Activated CD8-positive, alpha-beta memory T cell treated with anti-CD3 and anti-CD28 coated beads, Interleukin-2, amount 50 U/mL, for 4 hours (primary cell): ENCODE measurements around the gene OR5K2.

ENCODE experiments used
- DNase-seq: peaks from one replicate; pipeline ENCODE4 v3.0.0-alpha.2; 2020

OR5K2 gene

DNA sequence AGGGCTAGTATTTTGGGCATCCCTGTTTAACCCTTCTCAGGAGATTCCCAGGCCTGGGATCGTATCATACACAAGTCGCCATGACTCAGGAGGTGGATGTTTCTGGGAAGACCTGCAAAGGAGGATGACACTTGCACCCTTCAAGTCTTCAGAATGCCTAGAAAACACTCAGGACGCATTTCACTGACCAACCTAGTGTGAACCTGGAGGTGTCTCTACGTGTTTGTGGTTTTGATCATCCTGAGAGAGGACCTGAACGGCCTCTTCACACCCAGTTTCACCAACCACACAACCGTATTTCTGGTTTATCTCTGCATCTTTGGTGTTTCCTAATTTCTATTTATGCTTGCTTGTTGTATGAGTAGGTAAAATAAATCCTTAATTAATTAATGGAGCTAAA lies 28.0 kb downstream of the OR5K2 start:
- DNase-seq = no peak

- DNase-seq = no peak
Observed at GRCh38 chr3:98528474-98529346, 31.2 kb downstream of the OR5K2 start.

- no peak for DNase-seq
Observed at GRCh38 chr3:98529856-98530459, 32.5 kb downstream of the OR5K2 start.

DNA sequence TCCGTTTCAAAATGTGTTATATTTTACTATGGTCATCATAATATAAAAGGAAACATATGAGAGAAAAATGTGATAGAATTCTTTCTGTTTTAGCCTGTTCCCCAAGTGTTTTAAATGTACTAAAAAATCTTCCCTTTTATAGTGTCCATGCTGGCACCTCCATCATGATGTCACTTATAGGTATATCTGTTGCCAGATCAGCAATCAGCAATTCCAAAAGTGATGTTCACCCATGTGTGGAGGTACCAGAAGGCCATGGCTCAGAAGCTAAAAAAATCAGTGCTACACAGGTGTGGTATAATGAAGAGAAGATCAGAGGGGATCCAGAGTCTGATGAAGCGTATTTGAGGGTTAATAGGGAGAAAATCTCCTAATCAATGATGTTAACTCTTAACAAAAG lies 33.2 kb downstream of the OR5K2 start:
- DNase-seq = no peak

GRCh38 chr3:98531622-98532274 lies 34.3 kb downstream of the OR5K2 start, which contains the start of gene GPR15:
Gene GPR15, plus strand, starts transcription at chr3:98531978. Its CDS starts 56 bp downstream, at chr3:98532034.
- no peak for DNase-seq

GRCh38 chr3:98532275-98532637 lies 34.8 kb downstream of the OR5K2 start:
- no peak for DNase-seq

- DNase-seq = no peak
Observed at GRCh38 chr3:98532709-98533571, 35.5 kb downstream of the OR5K2 start.

- DNase-seq = no peak
Observed at GRCh38 chr3:98534168-98534567, 36.7 kb downstream of the OR5K2 start.

DNA sequence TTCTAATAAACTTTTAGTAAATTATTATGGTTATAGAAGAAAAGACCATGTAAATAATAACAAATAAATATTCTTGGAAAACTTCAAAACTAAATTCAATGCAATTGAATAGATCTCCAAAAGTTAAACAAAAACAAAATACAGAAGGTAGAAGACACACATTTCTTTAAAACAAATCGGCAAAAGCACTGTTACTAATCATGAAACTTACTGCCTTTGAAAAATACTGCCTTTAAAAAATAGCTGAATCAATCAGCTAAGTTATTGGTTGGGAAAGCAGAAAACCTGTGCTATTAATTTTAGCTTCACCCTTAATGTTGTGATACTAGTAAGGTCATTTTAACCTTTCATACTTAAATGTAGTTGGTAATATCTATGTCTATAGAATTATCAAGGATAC lies 37.3 kb downstream of the OR5K2 start:
- no peak for DNase-seq

GRCh38 chr3:98536456-98537017 lies 39.1 kb downstream of the OR5K2 start:
- DNase-seq = no peak

DNA sequence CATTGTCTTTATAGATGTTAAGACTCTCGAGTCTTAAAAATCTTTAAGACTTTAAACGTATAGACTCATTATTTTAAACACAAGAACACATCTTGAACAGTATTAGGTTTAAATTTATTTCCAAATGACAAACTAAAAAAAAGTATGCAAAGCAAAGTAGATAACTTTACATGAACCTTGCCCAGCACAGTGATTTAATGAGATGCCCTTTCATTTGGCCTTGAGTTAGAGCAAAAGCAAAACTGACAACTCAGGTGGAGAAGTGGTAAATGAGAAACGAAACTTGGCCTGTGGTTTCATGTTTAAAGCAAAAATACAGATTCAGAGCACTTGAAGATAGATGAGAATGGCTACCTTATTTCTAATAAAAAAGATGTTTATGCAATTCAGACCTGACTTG lies 42.9 kb downstream of the OR5K2 start:
- no peak for DNase-seq

DNA sequence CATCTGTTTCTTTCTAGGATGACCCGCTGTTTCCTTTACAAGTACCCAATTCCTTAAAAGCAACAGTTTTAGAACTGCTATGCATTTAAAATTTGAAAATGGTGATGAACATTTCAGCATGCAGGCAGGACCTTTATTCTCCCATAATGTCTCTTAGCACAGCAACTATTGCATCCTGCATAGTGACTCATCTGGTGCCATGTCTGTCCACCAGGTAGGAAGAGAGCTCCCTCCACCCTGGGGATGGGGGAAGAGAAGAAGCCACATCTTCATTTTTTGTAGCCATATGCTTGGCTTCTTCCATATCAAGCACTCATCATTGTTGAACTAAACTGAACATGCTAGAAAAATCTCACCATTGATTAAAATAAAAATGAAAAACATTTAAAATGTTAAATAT lies 44.2 kb downstream of the OR5K2 start:
- DNase-seq = no peak

DNA sequence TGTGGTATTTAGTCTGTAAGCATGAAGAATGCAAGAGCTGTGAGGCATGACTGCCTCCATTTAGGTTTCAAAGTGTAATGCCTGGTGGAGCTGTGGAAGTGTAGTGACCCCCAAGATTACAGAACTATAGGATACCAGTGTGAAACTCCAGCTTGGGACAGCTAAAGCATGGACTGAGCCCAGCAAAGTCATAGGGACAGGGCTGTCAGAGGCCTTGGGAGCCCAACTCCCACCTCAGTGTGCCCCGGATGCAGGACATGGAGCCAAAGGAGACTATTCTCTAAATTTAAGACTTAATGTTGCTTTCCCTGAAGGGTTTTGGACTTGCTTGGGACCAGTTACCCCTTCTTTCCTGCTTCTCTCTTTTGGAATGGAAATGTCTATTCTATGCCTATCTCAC lies 45.1 kb downstream of the OR5K2 start:
- no peak for DNase-seq

DNA sequence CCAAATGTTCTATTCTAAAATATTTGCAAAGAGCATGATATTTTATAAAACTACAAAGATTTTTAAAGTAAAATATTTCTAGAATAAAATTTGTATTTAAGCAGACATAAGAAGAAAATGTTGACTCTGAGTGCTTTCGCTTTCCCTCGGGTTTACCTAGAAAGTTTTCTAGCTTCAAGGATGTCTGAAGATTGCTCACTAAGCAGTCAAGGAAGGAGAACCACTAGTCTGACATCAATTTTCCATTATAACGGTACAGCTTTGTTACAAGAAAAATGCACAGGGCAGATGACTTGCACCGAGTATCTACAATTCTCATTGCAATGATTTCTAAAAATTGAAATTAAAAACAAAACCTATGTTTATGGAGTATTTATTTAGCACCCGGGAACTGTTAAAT lies 48.5 kb downstream of the OR5K2 start:
- DNase-seq = no peak
